A673 (cell line): ENCODE data around the gene FTCD.

ENCODE experiments used
- CTCF ChIP-seq: fragments of 300-800, 200-600 bp; sonication (generic); conservative IDR thresholded peaks from 2 replicates; pipeline ENCODE4 v1.5.1; 2017; ENCODE audit warnings: low read depth, mild to moderate bottlenecking, antibody characterized with exemption, low read length, moderate library complexity, mixed read lengths
- EZH2 ChIP-seq: fragments of 200-600 bp; sonication (generic); IDR thresholded peaks from 2 replicates; pipeline ENCODE4 v1.6.1; 2017; ENCODE audit warnings: borderline replicate concordance, low read depth, mild to moderate bottlenecking, mixed read lengths, antibody characterized with exemption, low read length; ENCODE audit not compliant: poor library complexity, severe bottlenecking

DNA sequence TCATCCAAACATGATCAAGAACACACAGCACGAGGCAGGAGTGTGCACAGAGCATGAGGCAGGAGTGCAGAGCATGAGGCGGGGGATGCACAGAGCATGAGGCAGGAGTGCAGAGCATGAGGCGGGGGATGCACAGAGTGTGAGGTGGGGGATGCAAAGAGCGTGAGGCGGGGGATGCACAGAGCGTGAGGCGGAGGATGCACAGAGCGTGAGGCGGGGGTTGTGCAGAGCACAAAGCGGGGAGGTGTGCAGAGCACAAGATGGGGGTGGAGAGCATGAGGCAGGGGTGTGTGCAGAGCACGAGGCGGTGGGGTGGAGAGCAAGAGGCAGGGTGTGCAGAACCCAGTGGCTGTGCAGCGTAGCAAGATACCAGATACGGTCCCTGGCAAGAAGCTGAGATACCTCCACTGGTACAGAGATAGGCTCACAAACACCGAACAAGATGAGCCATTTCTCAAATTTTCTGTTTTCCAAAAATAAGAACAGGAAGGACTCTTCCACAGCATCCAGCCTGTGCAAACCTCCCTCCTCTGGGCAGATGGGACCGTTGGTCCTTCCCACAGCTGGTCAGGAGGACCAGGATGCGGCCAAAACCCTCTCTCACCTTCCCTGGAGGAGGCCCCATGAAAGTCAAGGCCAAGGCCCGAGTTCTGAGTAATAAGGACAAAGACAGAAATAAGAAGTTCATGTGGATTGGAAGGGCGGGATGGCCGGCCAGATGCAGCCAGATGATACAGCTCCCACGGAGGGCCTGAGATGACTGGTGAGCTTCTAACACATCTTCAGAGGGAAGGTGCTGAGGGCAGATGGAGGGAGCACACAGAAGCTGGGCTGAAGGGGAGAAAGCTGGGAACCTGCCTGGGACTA, 16.9 kb upstream of the FTCD start:
- TF ChIP-seq CTCF = no peak
- TF ChIP-seq EZH2 = no peak
